K562 (cell line): ENCODE results near the gene MSH4. TPM values are rescaled to one million over a fixed set of nuclear protein-coding genes. Genes with fewer than 3 reads are reported as not detected.
A peak's percentile ranks its signal among the peaks of the same experiment; 100 is the strongest.

Source experiments
- ATF6 ChIP-seq: sonication (generic); formaldehyde crosslinking; IDR thresholded peaks from 2 replicates; pipeline ENCODE4 v1.4.0; 2020; ENCODE audit warnings: mild to moderate bottlenecking, missing genetic modification reagents
- FOXM1 ChIP-seq, 2 experiments: fragments of 450-650 bp in 1 of 2; sonication (generic) in 1 of 2; formaldehyde crosslinking in 1 of 2; IDR thresholded peaks; 2 replicates each; pipeline versions ENCODE4 v1.6.1 to v1.9.0; 2017 to 2022; ENCODE audit warnings: low read depth in 2 of 2, mild to moderate bottlenecking in 2 of 2, missing genetic modification reagents in 1 of 2, moderate library complexity in 1 of 2
- HES1 ChIP-seq: fragments of 450-650 bp; IDR thresholded peaks from 2 replicates; pipeline ENCODE4 v1.6.1; 2016; ENCODE audit warnings: low read depth, mild to moderate bottlenecking, moderate library complexity
- RBM22 ChIP-seq: fragments of 200-400 bp; formaldehyde crosslinking; IDR thresholded peaks from 2 replicates; pipeline ENCODE4 v1.6.1; 2018; ENCODE audit warnings: low read length, low read depth; ENCODE audit not compliant: poor library complexity, severe bottlenecking
- REST ChIP-seq, 2 experiments: fragments of 450-650 bp; formaldehyde crosslinking in 1 of 2; IDR thresholded peaks; 2 replicates each; pipeline versions ENCODE4 v1.4.0 to v1.6.1; 2014 to 2020; ENCODE audit warnings: mild to moderate bottlenecking in 2 of 2, borderline replicate concordance in 1 of 2, low read depth in 1 of 2
- SMARCA5 ChIP-seq: fragments of 450-650 bp; IDR thresholded peaks from 2 replicates; pipeline ENCODE4 v1.6.1; 2016
- TAF1 ChIP-seq: IDR thresholded peaks from 2 replicates; pipeline ENCODE4 v1.6.1; 2011; ENCODE audit warnings: mild to moderate bottlenecking, low read length, moderate library complexity; ENCODE audit not compliant: insufficient read depth, control insufficient read depth, severe bottlenecking; ENCODE audit errors: extremely low read depth
- TRIM28 ChIP-seq: fragments of 450-650 bp; IDR thresholded peaks from 2 replicates; pipeline ENCODE4 v1.6.1; 2017
- U2AF1 ChIP-seq: fragments of 200-400 bp; formaldehyde crosslinking; optimal IDR thresholded peaks from 2 replicates; pipeline ENCODE3; 2017; ENCODE audit warnings: mild to moderate bottlenecking, low read depth, low read length, moderate library complexity
- UBTF ChIP-seq, 2 experiments: IDR thresholded peaks; 2 replicates each; pipeline ENCODE4 v1.6.1; 2012; ENCODE audit warnings: improper control_type of control experiment in 2 of 2, low read depth in 2 of 2, low read length in 2 of 2, borderline replicate concordance in 1 of 2
- ZNF436 ChIP-seq: fragments of 250-450, 450-650 bp; sonication (Bioruptor Pico); formaldehyde crosslinking; IDR thresholded peaks from 2 replicates; pipeline ENCODE4 v1.7.0; 2020; ENCODE audit warnings: mild to moderate bottlenecking
- polyA plus RNA-seq, 8 experiments: library from polyadenylated mRNA; depleted of rRNA in 4 of 8; stranded (reverse) in 5 of 8; unstranded in 3 of 8; fragments of >200 nt; fragmentation: Nextera tagmentation in 2 of 8; fragmentation: Illumina TruSeq in 1 of 8; extraction: Ambion mirVana in 2 of 8; extraction: Trizol in 1 of 8; gene quantifications; 2 replicates each; pipeline versions ENCODE4 v1.2.1 to v1.2.3, GENCODE V29; 2011 to 2014; ENCODE audit warnings: inconsistent platforms in 1 of 8, missing spikeins in 1 of 8
- total RNA-seq, 7 experiments: library from RNA; depleted of rRNA in 6 of 7; stranded (reverse); fragments of >200 nt in 6 of 7; fragmentation: Illumina TruSeq in 2 of 7; extraction: Trizol in 2 of 7; gene quantifications; 2 replicates each; pipeline versions ENCODE4 v1.2.1 to v1.2.3, GENCODE V29; 2011 to 2021; ENCODE audit warnings: low replicate concordance in 1 of 7

The MSH4 gene
- total and polyA plus RNA-seq, 9 of the 15 experiments (the other 6 are each of a cell fraction or from before 2014, with no cell fraction given) = 0.04 to 0.18 (median 0.12) TPM; not detected in 4

GRCh38 chr1:75785983-75786853 is 10.5 kb upstream of the MSH4 start, which contains the start of gene RABGGTB (continued):
- TF ChIP-seq REST (IDR thresholded peaks at IDR 0.05; ENCODE audit: borderline replicate concordance) (peak; percentile 20; the same call in 1 of the 2 replicates), REST (CRISPR knock-in tag; IDR thresholded peaks at IDR 0.05; ENCODE audit: low read depth) (no peak), RBM22 (no peak), HES1 (0 out of 2 replicates have a peak, but pooled peaks have one; percentile 28), SMARCA5 (no peak), ZNF436 (CRISPR knock-in tag) (no peak), TAF1 (peak; percentile 98), ATF6 (no peak), FOXM1 (IDR thresholded peaks at IDR 0.05; ENCODE audit: low read depth) (0 out of 2 replicates have a peak, but pooled peaks have one; percentile 7), FOXM1 (CRISPR knock-in tag; IDR thresholded peaks at IDR 0.05; ENCODE audit: low read depth) (peak; percentile 54; the same call in 1 of the 2 replicates), U2AF1 (no peak), UBTF (IDR thresholded peaks at IDR 0.05; ENCODE audit: borderline replicate concordance in 1 of 2, low read depth in 2 of 2, low read length in 2 of 2) (no peak), TRIM28 (no peak)
